ENCODE measurements around the gene PRR35. TPM values are rescaled to one million over a fixed set of nuclear protein-coding genes. Genes with fewer than 3 reads are reported as not detected.

The PRR35 gene
- total and polyA plus RNA-seq, 2 of the 4 experiments (the other 2 are of a cell fraction), result not detected

DNA sequence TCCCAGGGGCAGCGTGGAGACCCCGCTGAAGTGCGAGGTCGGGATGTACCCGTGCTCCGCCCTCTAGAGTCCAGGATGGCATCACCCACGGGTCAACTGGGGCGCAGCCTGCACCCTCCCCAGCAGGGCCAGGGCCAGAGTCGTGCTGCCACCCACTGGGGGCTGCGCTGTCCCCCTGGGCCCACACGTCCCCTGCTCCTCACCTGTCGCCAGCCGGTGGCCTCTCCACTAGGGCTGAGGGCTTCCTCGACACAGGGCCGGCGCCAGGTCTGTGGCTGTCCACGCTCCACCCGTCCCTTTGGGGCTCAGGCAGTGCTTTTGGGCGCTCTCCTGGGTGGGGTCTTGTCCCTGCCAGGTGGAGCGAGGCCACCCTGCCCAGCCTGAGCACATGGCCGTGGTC, 11.6 kb upstream of the PRR35 start:
- Histone ChIP-seq H3K4me3 (ENCODE audit: insufficient read depth, low read depth, low read length) (no peak overlapping the region), H4K8ac (ENCODE audit: low read depth in 2 of 2, low read length in 2 of 2) (no peak overlapping the region), H2BK15ac (ENCODE audit: low read depth, low read length) (no peak overlapping the region), H3K27me3 (ENCODE audit: control insufficient read depth, insufficient read depth, low read length) (no peaks in the 10 kb centered on the region), H4K91ac (ENCODE audit: insufficient read depth, low read depth, low read length) (no peak overlapping the region), H3K4me1 (ENCODE audit: control insufficient read depth, insufficient read depth, low read length) (no peaks in the 10 kb centered on the region), H2BK5ac (ENCODE audit: low read depth, low read length, poor library complexity, severe bottlenecking) (no peak overlapping the region), H2BK20ac (ENCODE audit: low read depth, low read length) (no peak overlapping the region), H2AK5ac (ENCODE audit: low read depth, low read length) (no peak overlapping the region), H3K9ac (ENCODE audit: low read depth, low read length) (no peak overlapping the region), H2AFZ (replicated peaks; ENCODE audit: low read length, poor library complexity) (no peak overlapping the region), H3K56ac (ENCODE audit: extremely low read depth, insufficient read depth, low read length) (no peak overlapping the region), H3K4ac (ENCODE audit: low read depth, low read length) (no peak overlapping the region), H3K18ac (ENCODE audit: low read depth, low read length) (no peak overlapping the region), H3K27ac (ENCODE audit: insufficient read depth, low read length) (no peak overlapping the region), H3K4me2 (ENCODE audit: low read depth, low read length) (no peak overlapping the region), H3K9me1 (ENCODE audit: insufficient read depth, low read length) (no peaks in the 10 kb centered on the region), H2BK120ac (ENCODE audit: low read depth, low read length) (no peak overlapping the region), H3K14ac (replicated peaks; ENCODE audit: low read depth, low read length) (no peak overlapping the region), H4K5ac (ENCODE audit: low read depth, low read length) (no peak overlapping the region), H3K23ac (ENCODE audit: low read depth, low read length) (no peak overlapping the region), H2AK9ac (replicated peaks; ENCODE audit: low read depth, low read length, poor library complexity) (no peak overlapping the region), H3K79me1 (ENCODE audit: low read depth in 1 of 2, low read length in 2 of 2) (peaks cover 0 to 12% of the 10 kb centered on the region in 2 experiments; a peak in 2 of 4 replicates), H3K36me3 (ENCODE audit: control insufficient read depth, insufficient read depth, low read length) (peaks cover 31% of the 10 kb centered on the region), H4K20me1 (ENCODE audit: insufficient read depth, low read length) (peaks cover 23% of the 10 kb centered on the region), H3K9me3 (ENCODE audit: control insufficient read depth, insufficient read depth, low read length) (no peaks in the 10 kb centered on the region)
- TF ChIP-seq USF2 (IDR thresholded peaks at IDR 0.05; ENCODE audit: low read depth, low read length), result no peak
- TF ChIP-seq POLR2A (IDR thresholded peaks at IDR 0.05; ENCODE audit: low read depth, low read length), result no peak
- no peak for TF ChIP-seq RCOR1 (IDR thresholded peaks at IDR 0.05; ENCODE audit: insufficient replicate concordance, low read length)
- no peak for DNase-seq
- no TSS peak for BruUV-seq (replicated peaks)
- in situ Hi-C loops (cut with MboI; ENCODE audit: low sequenced_read_pairs), result no loop called here
- ChIA-PET CTCF (no interaction called here), POLR2A (ENCODE audit: unreplicated experiment) (no interaction called here)
- dilution Hi-C loops (cut with HindIII; ENCODE audit: low sequenced_read_pairs, unreplicated experiment), result no loop called here
- intact Hi-C loops (cut with micrococcal nuclease), result no loop called here
- whole genome bisulfite sequencing, 2 experiments (ENCODE audit: extremely low coverage in 2 of 2, insufficient read length in 1 of 2), result 99% methylated on average over 17 of the region's 21 CpGs; no CpG with 5 or more reads in 1 of the 2 experiments
- no peak for ATAC-seq (ENCODE audit: low read depth)
